NCI-H748 (cell line): ENCODE data around the gene MARS1.
A peak's percentile ranks its signal among the peaks of the same experiment; 100 is the strongest.

Experiments used
- DNase-seq: peaks from one replicate; lab custom pipeline; 2025; ENCODE audit not compliant: unreplicated experiment; lab: John Stamatoyannopoulos, UW

The MARS1 gene

DNA sequence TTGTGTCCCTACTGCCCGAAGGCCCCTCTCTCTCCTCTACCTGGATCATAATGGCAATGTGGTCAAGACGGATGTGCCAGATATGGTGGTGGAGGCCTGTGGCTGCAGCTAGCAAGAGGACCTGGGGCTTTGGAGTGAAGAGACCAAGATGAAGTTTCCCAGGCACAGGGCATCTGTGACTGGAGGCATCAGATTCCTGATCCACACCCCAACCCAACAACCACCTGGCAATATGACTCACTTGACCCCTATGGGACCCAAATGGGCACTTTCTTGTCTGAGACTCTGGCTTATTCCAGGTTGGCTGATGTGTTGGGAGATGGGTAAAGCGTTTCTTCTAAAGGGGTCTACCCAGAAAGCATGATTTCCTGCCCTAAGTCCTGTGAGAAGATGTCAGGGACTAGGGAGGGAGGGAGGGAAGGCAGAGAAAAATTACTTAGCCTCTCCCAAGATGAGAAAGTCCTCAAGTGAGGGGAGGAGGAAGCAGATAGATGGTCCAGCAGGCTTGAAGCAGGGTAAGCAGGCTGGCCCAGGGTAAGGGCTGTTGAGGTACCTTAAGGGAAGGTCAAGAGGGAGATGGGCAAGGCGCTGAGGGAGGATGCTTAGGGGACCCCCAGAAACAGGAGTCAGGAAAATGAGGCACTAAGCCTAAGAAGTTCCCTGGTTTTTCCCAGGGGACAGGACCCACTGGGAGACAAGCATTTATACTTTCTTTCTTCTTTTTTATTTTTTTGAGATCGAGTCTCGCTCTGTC, 31.0 kb upstream of the MARS1 start:
- no peak for DNase-seq

DNA sequence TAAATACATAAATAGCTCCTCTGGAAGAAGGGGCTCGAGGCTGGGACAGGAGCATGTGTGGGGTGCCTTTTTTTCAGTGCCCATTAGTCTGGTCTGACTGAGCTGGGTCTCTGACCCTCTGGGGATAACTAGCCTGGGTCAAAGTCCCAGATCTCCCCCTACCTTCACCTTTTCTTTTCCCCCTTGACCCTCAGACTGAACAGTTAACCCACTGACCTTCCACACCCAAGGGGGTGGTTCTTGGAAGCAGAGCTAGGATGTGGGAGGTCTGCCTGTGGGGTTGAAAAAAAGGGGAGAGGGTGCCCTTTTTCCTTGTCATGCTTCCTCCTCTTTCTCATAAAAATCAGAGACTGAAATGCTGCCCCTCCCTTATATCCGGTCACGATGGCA, 29.2 kb upstream of the MARS1 start:
- no peak for DNase-seq

DNA sequence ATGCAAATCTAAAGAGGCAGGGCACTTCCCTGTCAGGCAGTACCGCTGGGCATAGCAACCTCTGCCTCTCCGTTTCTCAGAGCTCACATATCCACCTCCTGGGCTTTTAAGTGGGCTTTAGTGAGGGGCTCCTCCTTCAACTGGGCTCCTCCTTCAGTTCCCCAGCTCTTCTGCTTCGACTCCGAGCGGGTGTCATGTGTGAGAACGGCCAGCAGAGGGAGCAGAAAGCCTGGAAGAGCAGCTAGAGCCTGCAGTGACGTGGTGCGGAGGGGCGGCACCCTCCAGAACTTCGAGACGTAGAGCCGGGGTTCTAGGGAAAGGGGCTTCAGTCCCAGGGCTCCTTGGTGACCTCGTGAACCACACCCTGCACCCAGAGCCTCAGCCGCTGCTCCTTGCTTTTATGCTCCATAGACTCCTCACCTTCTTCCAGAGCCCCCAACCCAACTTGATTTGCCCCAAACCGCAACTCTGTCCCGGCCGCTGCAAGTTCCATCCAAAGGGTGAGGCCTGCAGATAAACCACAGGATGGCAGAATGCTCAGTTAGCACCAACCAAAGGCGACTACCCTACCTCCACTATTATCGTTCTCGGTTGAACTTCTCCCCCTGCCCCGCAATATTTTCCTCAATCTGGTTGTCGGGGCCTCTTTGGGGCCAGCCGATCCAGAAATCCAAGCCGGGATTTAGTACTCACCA, 28.7 kb upstream of the MARS1 start:
- peak; percentile 93 for DNase-seq

DNA sequence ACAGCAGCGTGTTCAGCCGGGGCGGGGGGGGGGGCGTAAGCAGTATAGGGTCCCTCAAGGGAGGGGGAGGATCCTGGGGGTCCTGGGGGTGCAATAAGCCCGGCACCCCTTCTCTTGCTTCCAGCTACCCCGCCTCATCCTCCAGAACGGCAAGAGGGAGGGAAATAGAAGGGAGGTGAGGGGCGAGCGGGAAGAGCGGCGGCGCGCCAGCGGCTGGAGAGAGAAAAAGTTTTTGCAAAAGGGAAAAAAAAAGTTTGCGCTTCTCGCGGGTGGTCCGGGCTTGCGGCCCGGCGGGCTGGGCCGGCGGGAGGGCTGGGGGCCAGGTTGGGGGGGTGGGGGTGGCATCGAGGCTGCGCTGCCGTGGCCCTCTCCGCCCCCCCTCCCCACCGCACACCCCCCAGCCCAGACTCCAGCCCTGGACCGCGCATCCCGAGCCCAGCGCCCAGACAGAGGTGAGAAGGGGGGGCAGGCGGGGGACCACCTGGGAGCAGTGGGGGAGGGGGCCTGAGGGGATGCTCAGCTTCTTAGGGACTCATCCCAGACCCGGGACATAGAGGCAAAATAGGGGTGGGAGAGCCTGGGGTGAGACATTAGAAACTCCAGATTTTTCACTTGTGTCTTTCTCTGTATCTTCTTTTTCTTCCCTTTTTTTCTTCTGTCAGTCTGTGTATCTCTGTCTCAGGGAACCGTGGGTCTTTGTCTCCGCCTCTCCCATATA, 28.0 kb upstream of the MARS1 start, which contains the start of gene GLI1:
GLI1 (plus strand) TSS at position 36 of the 718 bp plus-strand sequence. CDS start 3,907 bp downstream, outside the sequence.
- DNase-seq: peak; percentile 39

DNA sequence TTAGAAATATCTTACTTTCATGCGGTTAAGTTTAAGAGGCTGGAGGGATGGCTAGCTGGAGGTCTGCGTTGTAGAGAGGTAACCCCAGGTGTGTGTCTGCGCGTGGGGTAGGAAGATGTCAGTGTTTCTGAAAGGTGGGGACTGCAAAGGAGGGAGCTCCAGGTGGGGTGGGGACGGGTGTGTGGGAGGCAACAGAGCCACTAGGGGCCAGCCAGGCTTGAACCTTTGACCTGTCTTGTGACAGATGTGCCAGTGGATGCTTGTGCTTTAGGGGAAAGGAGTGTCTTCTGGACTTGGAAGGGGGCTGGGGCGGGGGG, 27.4 kb upstream of the MARS1 start:
- peak; percentile 31 for DNase-seq

DNA sequence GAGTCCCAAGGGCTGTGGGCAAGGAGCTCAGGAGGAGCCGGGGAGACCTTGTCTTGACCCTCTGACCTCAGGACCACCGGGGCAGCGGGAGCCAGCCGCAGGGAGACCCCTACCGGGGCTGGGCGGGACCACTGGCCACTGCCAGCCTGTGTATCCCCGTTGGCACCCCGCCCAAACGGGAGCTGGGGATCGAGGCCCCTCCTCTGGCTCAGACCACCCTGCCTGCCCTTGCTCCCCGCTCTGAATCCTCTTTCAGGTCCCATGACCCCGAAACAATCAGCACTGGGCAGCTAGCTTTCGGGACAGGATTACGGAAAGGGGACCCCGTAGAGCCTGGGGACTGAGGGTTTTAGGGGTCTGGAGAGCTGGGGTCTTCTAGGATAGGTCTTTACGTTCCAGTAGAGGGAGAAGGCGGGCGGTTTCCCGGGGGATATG, 27.0 kb upstream of the MARS1 start:
- peak; percentile 31 for DNase-seq

DNA sequence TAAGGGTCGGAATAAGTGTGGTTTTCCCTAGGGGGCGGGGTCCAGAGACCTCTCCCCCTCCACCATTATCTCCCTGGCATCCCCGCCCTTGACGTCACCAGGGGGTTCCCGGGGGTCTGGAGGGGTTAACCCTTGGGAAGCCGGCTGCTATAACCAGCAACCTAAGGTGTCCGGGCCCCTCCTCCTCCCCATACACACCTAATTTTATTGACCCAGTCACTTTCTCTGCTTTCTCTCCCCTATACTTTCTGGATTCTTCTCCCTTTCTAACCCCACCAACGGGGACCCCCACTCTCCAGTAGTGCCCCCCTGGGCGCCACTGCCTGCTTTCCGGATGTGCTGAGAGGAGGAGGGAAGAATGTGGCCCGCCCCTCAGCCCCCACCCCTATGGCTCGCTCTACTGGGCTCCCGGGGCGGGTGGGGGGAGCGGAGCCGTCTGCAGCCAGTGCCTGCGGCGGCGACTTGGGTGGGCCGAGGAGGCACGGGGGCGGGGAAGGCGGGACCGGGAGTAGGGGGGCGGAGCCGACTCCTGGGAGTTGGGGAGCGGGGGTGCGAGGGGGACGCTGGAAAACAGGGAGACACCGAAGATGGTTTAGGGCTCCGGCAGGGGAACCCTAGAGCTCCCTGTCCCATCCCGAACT, 26.5 kb upstream of the MARS1 start:
- peak; percentile 45 for DNase-seq

DNA sequence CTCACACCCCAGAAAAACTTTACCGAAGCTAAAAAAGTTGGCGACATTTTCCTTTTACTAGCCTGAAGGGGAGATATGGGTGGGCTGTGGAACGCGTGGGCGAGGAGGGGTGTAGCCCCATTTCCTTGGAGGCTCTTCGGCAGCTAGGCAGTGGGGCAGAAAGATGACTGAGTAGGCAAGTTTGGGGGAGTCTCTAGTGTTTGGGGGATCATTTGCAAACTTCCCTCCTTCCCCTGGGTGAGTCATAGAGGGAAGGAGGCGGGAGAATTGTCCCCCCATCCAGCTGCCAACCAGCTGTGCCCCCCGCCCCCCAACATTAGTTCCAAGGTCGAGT, 26.0 kb upstream of the MARS1 start:
- no peak for DNase-seq

DNA sequence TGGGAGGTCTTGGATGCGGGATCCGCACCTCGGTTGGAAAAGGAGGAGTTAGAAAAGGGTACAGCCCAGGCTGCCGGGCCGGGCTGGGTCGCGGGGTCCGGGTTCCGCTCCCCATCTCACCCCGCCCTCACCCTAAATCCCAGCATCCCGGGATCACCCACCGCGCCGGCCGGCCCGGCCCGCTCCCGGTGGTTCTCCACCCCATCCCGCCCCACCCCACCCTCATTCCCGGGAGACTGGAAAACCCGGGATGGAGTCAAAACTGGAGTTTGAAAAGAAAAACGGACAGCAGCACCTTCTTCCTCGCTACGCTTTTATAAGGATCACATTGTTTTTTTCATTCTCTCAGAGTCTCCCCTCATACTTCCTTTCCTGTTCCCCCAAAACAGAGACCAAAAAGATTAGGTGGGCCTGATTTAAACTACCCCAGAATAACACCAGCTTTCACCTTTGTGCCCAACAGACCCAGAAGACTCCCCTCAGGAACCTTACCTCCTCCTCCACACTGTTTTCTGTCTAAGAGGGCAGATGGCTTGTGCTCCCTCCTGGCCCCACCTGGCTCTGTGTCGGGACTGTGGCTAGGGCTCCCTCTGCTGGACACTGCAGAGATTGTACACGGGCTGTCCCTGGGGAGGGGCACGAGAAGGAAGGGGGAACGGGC, 25.5 kb upstream of the MARS1 start:
- peak; percentile 89 for DNase-seq

DNA sequence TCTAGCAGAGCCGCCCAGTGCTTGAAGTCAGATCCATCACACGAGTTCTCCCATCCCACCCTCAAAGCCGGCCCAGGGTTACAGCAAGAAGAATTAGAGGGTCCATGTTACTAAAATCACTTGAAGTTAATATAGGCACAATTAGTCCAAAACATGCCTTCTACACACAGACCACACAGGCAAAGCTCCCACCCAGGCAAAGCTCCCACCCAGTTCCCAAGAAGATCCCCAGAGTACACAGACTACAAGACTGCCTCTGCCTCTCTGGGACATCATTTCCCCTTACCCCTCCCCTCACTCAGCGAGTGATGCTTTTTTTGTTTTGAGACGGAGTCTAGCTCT, 25.0 kb upstream of the MARS1 start:
- no peak for DNase-seq

DNA sequence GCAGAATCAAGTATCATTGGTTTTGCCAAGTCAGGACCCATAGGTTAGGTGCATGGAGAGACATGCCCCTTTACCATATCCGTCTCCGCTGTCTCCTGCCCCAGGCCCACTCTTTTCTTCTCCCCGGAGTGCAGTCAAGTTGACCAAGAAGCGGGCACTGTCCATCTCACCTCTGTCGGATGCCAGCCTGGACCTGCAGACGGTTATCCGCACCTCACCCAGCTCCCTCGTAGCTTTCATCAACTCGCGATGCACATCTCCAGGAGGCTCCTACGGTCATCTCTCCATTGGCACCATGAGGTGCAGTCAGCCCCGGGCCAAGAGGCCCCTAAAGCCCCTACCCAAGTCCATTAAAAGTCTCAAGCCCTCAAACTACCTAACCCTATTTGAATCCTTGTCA, 23.3 kb upstream of the MARS1 start:
- DNase-seq: no peak

DNA sequence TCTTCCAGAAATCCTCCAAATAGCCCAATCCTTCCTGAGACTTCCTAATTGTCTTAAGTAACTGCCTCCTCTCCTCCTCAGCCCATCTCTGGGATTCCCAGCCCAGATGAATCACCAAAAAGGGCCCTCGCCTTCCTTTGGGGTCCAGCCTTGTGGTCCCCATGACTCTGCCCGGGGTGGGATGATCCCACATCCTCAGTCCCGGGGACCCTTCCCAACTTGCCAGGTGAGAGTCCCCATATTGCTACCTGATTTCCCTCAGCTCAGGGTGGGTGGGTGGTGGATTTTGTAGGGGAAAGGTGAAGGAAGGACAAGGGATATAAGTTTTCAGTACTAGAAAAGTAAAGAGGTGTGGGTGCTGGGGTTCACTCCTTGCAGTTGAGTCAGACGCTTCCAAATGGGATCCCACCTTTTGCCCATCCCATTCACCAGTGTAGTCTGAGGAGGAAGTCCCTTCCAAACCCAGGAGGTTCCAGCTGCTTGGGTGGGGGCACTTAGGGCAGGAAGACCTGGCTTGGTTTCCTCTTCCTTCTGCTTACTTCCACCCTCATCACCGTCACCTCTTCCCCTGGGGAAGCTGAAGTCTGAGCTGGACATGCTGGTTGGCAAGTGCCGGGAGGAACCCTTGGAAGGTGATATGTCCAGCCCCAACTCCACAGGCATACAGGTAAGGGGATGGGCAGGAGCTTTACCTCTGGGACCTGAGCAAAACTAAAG, 22.7 kb upstream of the MARS1 start:
- no peak for DNase-seq

DNA sequence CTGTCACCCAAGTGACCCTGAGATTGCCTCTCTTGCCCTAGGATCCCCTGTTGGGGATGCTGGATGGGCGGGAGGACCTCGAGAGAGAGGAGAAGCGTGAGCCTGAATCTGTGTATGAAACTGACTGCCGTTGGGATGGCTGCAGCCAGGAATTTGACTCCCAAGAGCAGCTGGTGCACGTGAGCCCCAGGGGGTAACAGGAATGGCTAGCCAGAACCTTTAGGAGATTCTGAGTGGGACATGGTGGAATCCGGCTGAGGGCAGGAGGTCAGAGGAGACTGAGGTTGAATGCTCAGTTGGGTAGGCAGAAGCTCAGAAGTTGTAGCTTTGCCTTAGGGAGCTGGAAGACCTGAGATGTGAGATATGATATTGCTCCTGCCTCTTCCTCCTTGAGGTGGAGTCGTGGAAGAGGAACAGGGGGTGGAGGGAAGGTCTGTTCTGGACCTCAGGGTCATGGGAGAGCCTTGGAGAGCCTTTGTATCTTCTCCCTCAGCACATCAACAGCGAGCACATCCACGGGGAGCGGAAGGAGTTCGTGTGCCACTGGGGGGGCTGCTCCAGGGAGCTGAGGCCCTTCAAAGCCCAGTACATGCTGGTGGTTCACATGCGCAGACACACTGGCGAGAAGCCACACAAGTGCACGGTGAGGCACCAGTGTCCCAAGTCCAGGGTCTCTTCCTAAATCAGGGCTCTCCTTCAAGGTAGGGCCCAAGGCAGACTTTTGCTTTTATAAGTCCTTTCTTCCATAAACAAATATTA, 21.9 kb upstream of the MARS1 start:
- no peak for DNase-seq

DNA sequence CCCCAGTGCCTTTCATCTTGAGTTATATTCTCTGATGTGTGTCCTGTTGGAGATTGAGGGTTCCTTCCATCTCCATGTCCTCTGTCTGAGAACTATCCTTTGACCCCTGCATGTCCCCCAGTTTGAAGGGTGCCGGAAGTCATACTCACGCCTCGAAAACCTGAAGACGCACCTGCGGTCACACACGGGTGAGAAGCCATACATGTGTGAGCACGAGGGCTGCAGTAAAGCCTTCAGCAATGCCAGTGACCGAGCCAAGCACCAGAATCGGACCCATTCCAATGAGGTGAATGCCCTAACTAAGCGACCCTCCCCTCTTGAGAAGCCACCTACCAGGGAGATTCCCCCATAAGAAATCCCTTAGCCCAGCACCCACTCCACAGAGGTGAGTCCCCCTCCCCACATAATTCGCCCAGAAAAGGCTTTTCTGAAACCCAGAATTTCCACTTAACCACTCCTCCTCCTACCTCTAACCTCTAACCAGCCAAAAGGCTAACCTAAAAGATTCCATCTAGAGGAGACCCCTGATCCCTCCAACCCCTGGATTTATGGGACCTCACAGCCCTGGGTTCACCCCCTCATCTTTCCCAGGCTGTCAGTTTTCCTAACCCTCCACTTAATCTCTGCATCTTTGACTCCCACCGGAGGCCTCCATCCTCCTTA, 20.5 kb upstream of the MARS1 start:
- DNase-seq: no peak

DNA sequence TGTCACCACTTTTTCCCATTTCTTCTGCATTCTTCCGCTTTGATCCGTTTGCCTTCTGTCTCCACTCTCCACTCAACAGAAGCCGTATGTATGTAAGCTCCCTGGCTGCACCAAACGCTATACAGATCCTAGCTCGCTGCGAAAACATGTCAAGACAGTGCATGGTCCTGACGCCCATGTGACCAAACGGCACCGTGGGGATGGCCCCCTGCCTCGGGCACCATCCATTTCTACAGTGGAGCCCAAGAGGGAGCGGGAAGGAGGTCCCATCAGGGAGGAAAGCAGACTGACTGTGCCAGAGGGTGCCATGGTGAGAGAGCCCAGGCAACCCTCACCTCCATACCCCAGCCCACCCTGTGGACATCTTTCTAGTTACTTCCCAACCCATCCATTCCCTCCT, 20.0 kb upstream of the MARS1 start:
- no peak for DNase-seq

DNA sequence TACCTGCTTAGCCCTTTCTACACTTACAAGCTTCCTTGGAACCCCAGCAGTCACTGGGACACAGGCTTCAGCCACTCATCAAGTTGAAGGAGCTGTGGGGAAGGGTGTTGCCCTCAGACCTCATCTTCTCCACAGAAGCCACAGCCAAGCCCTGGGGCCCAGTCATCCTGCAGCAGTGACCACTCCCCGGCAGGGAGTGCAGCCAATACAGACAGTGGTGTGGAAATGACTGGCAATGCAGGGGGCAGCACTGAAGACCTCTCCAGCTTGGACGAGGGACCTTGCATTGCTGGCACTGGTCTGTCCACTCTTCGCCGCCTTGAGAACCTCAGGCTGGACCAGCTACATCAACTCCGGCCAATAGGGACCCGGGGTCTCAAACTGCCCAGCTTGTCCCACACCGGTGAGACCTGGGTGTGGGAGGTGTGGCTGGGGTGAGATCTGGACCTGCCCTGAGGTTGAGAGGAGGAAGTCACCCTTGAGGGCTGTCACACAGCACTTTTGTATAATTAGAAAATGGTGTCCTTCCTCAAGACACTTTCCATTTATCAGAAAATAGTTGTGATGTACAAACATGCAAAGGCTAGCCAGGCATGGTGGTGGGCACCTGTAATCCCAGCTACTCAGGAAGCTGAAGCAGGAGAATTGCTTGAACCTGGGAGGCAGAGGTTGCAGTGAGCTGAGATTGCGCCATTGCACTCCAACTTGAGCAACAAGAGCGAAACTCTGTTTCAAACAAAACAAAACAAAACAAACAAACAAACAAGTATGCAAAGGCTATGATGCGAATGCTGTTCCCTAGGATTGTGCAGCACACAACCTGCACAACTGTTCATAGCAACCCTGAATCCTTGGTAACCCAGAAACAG, 18.3 kb upstream of the MARS1 start:
- no peak for DNase-seq

DNA sequence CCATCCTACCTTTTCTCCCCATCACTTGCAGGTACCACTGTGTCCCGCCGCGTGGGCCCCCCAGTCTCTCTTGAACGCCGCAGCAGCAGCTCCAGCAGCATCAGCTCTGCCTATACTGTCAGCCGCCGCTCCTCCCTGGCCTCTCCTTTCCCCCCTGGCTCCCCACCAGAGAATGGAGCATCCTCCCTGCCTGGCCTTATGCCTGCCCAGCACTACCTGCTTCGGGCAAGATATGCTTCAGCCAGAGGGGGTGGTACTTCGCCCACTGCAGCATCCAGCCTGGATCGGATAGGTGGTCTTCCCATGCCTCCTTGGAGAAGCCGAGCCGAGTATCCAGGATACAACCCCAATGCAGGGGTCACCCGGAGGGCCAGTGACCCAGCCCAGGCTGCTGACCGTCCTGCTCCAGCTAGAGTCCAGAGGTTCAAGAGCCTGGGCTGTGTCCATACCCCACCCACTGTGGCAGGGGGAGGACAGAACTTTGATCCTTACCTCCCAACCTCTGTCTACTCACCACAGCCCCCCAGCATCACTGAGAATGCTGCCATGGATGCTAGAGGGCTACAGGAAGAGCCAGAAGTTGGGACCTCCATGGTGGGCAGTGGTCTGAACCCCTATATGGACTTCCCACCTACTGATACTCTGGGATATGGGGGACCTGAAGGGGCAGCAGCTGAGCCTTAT, 17.4 kb upstream of the MARS1 start:
- DNase-seq: no peak
